Sigmoid colon (tissue), 4 donors: ENCODE results near the gene CRYBB2.

ENCODE experiments used
- POLR2AphosphoS5 ChIP-seq, 4 donors: sonication (generic); formaldehyde crosslinking; IDR thresholded peaks; one replicate each; pipeline ENCODE4 v1.6.1; 2017; ENCODE audit warnings: antibody characterized with exemption in 4 of 4
- TF ChIP-seq, protein P1 (sequence below), 4 experiments: fragments of 450-650 bp in 3 of 4; fragments of 200-600 bp in 1 of 4; IDR thresholded peaks; one replicate each; pipeline ENCODE4 v1.5.1; 2016 to 2019; ENCODE audit warnings: antibody characterized with exemption in 4 of 4, mild to moderate bottlenecking in 3 of 4, moderate library complexity in 2 of 4

DNA sequence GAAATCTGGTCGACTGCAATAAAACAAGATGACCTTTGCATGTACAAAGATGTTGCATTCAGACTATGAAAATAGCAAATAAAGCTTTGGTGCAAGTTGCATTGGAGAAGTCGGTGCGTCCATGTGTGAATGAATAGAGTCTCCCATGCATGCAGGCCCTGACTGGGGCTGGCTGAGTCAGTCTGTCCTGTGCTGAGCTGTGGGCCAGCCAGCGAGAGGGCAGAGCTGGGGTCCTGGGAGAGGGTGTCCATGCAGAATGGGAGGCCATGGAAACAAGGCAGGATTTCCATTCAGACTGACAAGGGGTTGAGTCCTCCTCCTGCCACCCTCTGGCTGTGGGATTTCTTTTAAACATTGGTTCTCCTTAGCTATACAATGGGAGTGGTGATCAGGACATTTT is 22.1 kb upstream of the CRYBB2 start:
- TF ChIP-seq, protein P1, sequence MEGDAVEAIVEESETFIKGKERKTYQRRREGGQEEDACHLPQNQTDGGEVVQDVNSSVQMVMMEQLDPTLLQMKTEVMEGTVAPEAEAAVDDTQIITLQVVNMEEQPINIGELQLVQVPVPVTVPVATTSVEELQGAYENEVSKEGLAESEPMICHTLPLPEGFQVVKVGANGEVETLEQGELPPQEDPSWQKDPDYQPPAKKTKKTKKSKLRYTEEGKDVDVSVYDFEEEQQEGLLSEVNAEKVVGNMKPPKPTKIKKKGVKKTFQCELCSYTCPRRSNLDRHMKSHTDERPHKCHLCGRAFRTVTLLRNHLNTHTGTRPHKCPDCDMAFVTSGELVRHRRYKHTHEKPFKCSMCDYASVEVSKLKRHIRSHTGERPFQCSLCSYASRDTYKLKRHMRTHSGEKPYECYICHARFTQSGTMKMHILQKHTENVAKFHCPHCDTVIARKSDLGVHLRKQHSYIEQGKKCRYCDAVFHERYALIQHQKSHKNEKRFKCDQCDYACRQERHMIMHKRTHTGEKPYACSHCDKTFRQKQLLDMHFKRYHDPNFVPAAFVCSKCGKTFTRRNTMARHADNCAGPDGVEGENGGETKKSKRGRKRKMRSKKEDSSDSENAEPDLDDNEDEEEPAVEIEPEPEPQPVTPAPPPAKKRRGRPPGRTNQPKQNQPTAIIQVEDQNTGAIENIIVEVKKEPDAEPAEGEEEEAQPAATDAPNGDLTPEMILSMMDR (IDR thresholded peaks at IDR 0.05) = no peak
- TF ChIP-seq POLR2AphosphoS5 (IDR thresholded peaks at IDR 0.05) = no peak
